GM23248 (cell line): ENCODE results near the gene SPATA32.

Experiments
- EZH2 ChIP-seq: fragments of 200-600 bp; sonication (generic); IDR thresholded peaks from 2 replicates; pipeline ENCODE4 v1.6.1; 2018; ENCODE audit warnings: antibody characterized with exemption, mild to moderate bottlenecking; ENCODE audit not compliant: insufficient read depth, poor library complexity, severe bottlenecking
- EZH2phosphoT487 ChIP-seq: fragments of 200-600 bp; sonication (generic); IDR thresholded peaks from 2 replicates; pipeline ENCODE4 v1.6.1; 2018; ENCODE audit warnings: antibody characterized with exemption, moderate library complexity, mild to moderate bottlenecking, low read depth; ENCODE audit not compliant: insufficient read depth

GRCh38 chr17:45255358-45255757 lies 6.5 kb downstream of the SPATA32 start:
- TF ChIP-seq EZH2, result no peak
- no peak for TF ChIP-seq EZH2phosphoT487
